NCI-H1417 treated with DMSO at 0.1 percent for 48 hours (cell line): Measurements from ENCODE around the gene TMEM44.
A peak's percentile ranks its signal among the peaks of the same experiment; 100 is the strongest.

Source experiments
- DNase-seq: peaks from one replicate; lab custom pipeline; 2025; lab: John Stamatoyannopoulos, UW

TMEM44 gene, protein sequence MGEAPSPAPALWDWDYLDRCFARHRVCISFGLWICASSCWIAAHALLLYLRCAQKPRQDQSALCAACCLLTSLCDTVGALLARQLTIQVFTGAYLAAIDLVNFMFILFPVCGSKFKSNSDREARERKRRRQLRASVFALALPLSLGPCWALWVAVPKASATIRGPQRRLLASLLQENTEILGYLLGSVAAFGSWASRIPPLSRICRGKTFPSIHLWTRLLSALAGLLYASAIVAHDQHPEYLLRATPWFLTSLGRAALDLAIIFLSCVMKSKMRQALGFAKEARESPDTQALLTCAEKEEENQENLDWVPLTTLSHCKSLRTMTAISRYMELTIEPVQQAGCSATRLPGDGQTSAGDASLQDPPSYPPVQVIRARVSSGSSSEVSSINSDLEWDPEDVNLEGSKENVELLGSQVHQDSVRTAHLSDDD

DNA sequence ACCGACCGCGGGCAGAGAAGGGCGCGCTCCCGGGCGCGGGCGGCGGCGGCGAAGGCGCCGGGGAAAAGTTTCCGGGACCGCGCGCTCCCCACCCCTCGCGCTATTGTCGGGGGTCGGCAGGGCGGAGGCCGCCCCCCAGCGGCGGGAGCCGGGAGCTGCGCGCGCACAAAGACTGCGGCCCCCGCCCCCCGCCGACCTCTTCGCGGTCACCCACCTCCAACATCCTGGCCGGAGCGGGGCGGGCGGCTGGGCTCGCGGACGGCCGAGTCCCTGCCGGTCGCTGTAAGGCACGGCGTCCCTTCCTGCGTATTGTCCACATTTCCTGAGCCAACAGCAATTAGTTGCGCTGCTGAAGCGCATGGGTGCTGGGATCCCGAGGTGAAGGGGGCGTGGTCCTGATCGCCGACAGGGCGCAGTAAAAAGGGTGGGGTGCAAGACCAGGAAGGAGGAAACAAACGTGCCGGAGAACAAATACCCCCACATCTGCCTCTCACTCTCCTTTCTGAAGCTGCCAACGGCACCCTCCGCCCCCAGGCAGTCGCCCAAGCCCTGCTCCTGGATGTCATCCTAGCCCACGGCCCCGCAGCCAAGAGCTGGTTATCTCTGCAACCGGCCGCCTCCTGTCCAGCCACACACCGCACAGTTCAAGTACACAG, at the start of gene TMEM44:
Gene TMEM44, minus strand, starts transcription at position 71 of the 656 bp plus-strand sequence. CDS start 204 bp downstream, outside the sequence.
- peak; percentile 27 for DNase-seq

GRCh38 chr3:194682694-194683310, 49.6 kb upstream of the TMEM44 start:
- peak; percentile 12 for DNase-seq

DNA sequence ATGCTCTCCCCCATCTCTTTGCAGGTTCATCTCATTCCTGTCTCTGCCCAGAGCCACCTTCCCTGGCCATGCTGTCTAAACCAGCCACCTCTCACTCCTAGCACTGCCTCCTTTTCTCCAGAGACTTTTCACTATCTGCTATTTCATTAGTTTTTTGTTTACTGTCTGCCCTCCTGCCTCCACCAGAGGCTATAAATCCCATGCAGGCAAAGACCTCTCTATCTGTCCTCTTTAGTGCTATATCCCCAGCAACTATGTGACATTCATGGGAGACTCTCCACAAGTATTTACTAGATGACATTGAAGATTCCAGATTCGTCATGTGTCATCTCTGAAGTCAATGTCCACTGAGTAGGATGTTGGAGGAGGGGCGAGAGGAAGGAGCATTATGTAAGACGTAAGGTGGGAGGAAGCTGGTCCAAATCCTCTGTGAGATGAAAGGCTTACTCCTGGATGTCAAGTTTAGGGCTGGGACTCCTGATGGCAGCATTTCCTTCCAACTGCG, 49.0 kb upstream of the TMEM44 start:
- DNase-seq: no peak

- DNase-seq: no peak
These were observed 47.8 kb upstream of the TMEM44 start for GRCh38 chr3:194680888-194681615.

DNA sequence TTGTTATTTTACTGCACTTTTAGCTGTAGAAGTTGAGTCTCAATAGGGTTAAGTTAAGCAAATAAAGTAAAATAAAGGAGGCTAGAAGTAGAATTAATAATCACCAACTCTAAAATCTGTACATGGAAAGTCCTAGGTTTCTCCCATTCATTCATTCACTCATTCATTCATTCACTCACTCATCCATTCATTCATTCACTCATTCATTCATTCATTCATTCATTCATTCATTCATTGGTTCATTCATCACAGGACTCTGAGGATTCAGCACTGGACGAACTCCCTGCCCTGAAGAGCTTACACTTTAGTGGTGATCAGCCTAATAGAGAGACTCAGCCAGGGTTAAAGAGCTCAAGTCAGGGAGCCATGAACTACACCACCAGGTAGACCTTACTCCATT, 43.3 kb upstream of the TMEM44 start:
- DNase-seq: no peak

- DNase-seq: no peak
These were observed 42.5 kb upstream of the TMEM44 start for GRCh38 chr3:194675680-194676079.

GRCh38 chr3:194675081-194675640, 41.9 kb upstream of the TMEM44 start:
- no peak for DNase-seq

- DNase-seq: no peak
These were observed 40.5 kb upstream of the TMEM44 start for GRCh38 chr3:194673761-194674160.

- no peak for DNase-seq
These were observed 39.7 kb upstream of the TMEM44 start for GRCh38 chr3:194672876-194673275.

GRCh38 chr3:194671900-194672808, 38.9 kb upstream of the TMEM44 start, which contains the start of gene LSG1:
LSG1 (minus strand) TSS chr3:194672191; CDS start chr3:194672162, 29 bp downstream.
- DNase-seq: peak; percentile 91

DNA sequence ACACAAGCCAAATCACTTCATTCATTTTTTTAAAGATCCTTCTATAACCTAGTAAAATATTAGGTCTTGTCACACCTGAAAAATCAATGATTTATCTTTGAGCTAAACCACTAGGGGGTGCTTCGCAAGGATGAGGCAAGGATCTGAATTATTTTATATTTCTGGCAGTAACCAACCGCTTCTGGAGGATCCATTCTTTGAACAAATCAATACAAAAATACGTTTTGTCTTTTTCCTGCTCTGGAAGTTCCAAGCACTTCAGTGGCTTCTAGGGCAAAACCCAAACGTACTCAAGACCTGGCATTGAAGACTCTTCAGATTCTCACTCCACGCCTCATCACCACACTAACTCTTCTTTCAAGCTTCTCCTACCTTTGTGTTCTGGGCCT, 38.3 kb upstream of the TMEM44 start:
- no peak for DNase-seq

GRCh38 chr3:194667363-194667762, 34.1 kb upstream of the TMEM44 start:
- no peak for DNase-seq

DNA sequence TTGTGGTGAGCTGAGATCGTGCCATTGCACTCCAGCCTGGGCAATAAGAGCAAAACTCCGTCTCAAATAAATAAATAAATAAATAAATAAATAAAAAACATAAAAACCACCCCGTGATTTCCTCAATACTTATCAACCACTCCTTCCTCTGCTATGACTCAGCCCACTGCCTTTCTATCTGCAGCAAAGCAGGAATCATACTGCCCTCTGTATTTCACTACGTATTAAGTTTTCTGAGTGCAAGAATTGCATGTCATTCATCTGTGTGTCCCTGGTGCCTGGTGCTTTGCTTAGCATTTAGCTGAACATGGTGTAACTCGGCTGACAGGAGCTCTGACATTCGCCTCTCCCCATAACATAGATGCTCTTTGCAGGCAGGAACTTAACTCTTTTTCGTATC, 31.6 kb upstream of the TMEM44 start:
- DNase-seq: no peak

GRCh38 chr3:194661946-194662345, 28.7 kb upstream of the TMEM44 start:
- no peak for DNase-seq

DNA sequence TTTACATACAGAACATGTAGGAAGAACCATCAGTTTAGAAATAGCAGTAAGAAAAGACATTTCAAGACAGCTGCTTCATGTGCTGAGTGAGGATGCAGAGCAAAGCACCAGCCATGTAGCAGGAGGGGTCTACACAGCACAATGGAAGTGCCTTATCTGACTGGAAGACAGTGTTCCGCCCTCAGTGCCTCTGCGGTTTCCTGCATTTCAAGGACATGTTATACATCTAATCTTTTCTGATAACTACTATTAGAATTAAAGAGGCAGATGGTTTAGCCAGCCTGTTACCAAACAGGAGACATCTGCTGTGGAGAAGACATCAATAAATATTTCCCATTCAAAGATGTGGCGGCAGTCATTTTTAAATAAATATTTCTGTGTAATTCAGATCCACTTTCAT, 28.2 kb upstream of the TMEM44 start:
- DNase-seq: no peak

- no peak for DNase-seq
These were observed 26.6 kb upstream of the TMEM44 start for GRCh38 chr3:194659778-194660177.

GRCh38 chr3:194658477-194659242, 25.4 kb upstream of the TMEM44 start:
- DNase-seq: no peak

GRCh38 chr3:194657439-194657838, 24.2 kb upstream of the TMEM44 start:
- no peak for DNase-seq

- no peak for DNase-seq
These were observed 21.2 kb upstream of the TMEM44 start for GRCh38 chr3:194654443-194654842.

GRCh38 chr3:194647747-194648146, 14.5 kb upstream of the TMEM44 start:
- no peak for DNase-seq
